SK-N-MC (cell line): ENCODE measurements around the gene EFNB2.

Experiments used
- DNase-seq: peaks from one replicate; pipeline ENCODE4 v3.0.0-alpha.2; 2011; ENCODE audit warnings: low read depth, low spot score
- H3K27ac ChIP-seq: fragments of 200-600 bp; sonication (generic); 2 replicates; pipeline ENCODE4 v1.5.1; 2016; ENCODE audit warnings: mixed run types
- H3K36me3 ChIP-seq: fragments of 200-600 bp; sonication (generic); 2 replicates; pipeline ENCODE4 v1.6.1; 2017; ENCODE audit warnings: antibody characterized with exemption, low read length, mixed read lengths; ENCODE audit not compliant: insufficient read depth
- H3K4me3 ChIP-seq: fragments of 200-600 bp; sonication (generic); 2 replicates; pipeline ENCODE4 v1.5.1; 2016
- H3K9ac ChIP-seq: fragments of 200-600 bp; sonication (generic); 2 replicates; pipeline ENCODE4 v1.8.0; 2017; ENCODE audit warnings: mixed run types, mixed read lengths; ENCODE audit not compliant: insufficient read length
- H3K9me3 ChIP-seq: fragments of 200-600 bp; sonication (generic); 2 replicates; pipeline ENCODE4 v1.6.1; 2017; ENCODE audit warnings: low read depth, mild to moderate bottlenecking, antibody characterized with exemption, low read length, moderate library complexity, mixed read lengths
- EZH2 ChIP-seq: fragments of 200-600 bp; sonication (generic); IDR thresholded peaks from one replicate; pipeline ENCODE4 v1.6.1; 2017; ENCODE audit warnings: antibody characterized with exemption
- FOXP2 ChIP-seq: optimal IDR thresholded peaks from 2 replicates; pipeline ENCODE3; 2011; ENCODE audit warnings: mild to moderate bottlenecking, moderate library complexity; ENCODE audit not compliant: insufficient read depth; ENCODE audit errors: extremely low read length, control extremely low read depth
- POLR2AphosphoS5 ChIP-seq: IDR thresholded peaks from 2 replicates; pipeline ENCODE4 v1.6.1; 2012; ENCODE audit warnings: mild to moderate bottlenecking, low read depth, low read length, borderline replicate concordance

EFNB2 gene

DNA sequence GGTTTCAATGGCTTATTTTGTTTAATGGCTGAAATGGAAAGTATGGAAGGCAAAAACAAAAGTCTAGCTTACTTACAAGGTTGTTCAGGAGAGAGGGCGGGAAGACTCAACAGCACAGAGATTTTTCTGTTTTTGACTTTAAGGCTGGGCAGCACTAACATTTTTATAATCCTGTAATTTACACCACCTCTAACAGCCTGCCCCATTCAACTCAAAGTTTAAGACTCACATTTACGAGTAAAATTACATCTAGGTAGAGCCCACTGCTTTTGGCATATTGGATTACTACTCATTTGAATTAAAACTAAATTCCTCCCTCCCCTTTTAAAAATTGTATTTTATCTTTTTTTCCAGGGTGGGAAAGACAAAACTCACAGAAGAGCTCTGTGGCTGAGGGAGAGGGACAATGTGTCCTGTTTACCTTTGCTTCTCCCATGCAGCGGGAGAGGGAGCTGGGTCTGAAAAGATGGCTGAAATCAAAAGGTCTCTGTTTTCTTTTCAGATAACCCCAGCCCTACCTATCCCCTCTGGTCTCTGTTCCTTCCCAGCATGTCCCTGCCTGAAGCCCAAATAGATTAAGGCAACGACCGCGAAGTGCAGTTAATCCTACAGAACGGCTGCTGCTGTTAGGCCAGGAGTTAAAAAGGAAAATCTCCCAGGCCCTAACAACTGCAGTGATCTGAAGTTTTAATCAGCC lies 6.6 kb downstream of the EFNB2 start:
- Histone ChIP-seq H3K9me3 (no peaks in the 10 kb centered on the region), H3K27ac (no peak overlapping the region), H3K4me3 (no peak overlapping the region), H3K36me3 (no peaks in the 10 kb centered on the region), H3K9ac (no peak overlapping the region)
- DNase-seq: no peak
- TF ChIP-seq POLR2AphosphoS5 (no peak), EZH2 (no peak), FOXP2 (no peak)

GRCh38 chr13:106527826-106528225 lies 7.6 kb downstream of the EFNB2 start:
- no peak for TF ChIP-seq FOXP2
- TF ChIP-seq POLR2AphosphoS5: no peak
- no peak for TF ChIP-seq EZH2

GRCh38 chr13:106527445-106527801 lies 8.0 kb downstream of the EFNB2 start:
- H3K9ac ChIP-seq: no peak overlapping the region
- no peak for TF ChIP-seq POLR2AphosphoS5
- no peak for TF ChIP-seq FOXP2
- no peak for TF ChIP-seq EZH2
- H3K4me3 ChIP-seq: no peak overlapping the region
- no peak overlapping the region for H3K27ac ChIP-seq
- no peaks in the 10 kb centered on the region for H3K36me3 ChIP-seq
- no peak for DNase-seq
- no peaks in the 10 kb centered on the region for H3K9me3 ChIP-seq

More at GRCh38 chr13:106527826-106528225, 7.6 kb downstream of the EFNB2 start:
- no peaks in the 10 kb centered on the region for H3K9me3 ChIP-seq
- no peak overlapping the region for H3K9ac ChIP-seq
- DNase-seq: no peak
- no peaks in the 10 kb centered on the region for H3K36me3 ChIP-seq
- H3K27ac ChIP-seq: no peak overlapping the region
- H3K4me3 ChIP-seq: no peak overlapping the region

GRCh38 chr13:106526738-106527444 lies 8.6 kb downstream of the EFNB2 start:
- TF ChIP-seq POLR2AphosphoS5 (no peak), EZH2 (no peak), FOXP2 (no peak)
- Histone ChIP-seq H3K4me3 (no peak overlapping the region), H3K9me3 (no peaks in the 10 kb centered on the region), H3K36me3 (no peaks in the 10 kb centered on the region), H3K9ac (no peak overlapping the region), H3K27ac (no peak overlapping the region)
- no peak for DNase-seq

DNA sequence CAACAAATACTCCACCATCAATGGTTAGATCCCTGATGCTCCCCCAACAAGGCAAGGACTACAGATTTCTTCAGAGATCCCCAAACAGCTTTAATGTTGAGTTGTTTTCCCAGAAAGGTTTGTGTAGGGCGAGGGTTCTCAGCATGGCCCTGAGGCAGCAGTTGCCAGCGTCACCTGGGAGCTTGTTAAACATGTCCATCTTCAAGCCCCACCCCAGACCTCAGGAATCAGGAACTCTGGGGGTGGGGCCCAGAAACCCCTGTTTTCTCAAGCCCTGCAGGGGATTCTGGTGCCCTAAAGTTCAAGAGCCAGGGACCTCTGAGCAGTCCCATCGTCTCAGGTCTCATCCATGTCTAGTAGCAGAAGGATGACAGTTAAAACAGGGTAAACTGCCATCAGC lies 9.6 kb downstream of the EFNB2 start:
- Histone ChIP-seq H3K36me3 (no peaks in the 10 kb centered on the region), H3K9me3 (no peaks in the 10 kb centered on the region), H3K4me3 (no peak overlapping the region), H3K9ac (no peak overlapping the region), H3K27ac (no peak overlapping the region)
- TF ChIP-seq FOXP2 (no peak), POLR2AphosphoS5 (no peak), EZH2 (no peak)
- no peak for DNase-seq

- Histone ChIP-seq H3K4me3 (no peak overlapping the region), H3K36me3 (no peaks in the 10 kb centered on the region), H3K9ac (no peak overlapping the region), H3K9me3 (no peaks in the 10 kb centered on the region), H3K27ac (no peak overlapping the region)
- no peak for DNase-seq
- TF ChIP-seq FOXP2 (no peak), POLR2AphosphoS5 (no peak), EZH2 (no peak)
These were observed 11.4 kb downstream of the EFNB2 start for GRCh38 chr13:106524108-106524507.

- Histone ChIP-seq H3K9me3 (no peaks in the 10 kb centered on the region), H3K27ac (no peak overlapping the region), H3K9ac (no peak overlapping the region), H3K4me3 (no peak overlapping the region), H3K36me3 (no peaks in the 10 kb centered on the region)
- DNase-seq: no peak
- TF ChIP-seq EZH2: no peak
- no peak for TF ChIP-seq POLR2AphosphoS5
- TF ChIP-seq FOXP2: no peak
These were observed 11.9 kb downstream of the EFNB2 start for GRCh38 chr13:106523576-106523975.

GRCh38 chr13:106522898-106523525 lies 12.4 kb downstream of the EFNB2 start:
- H3K9ac ChIP-seq: no peak overlapping the region
- no peak overlapping the region for H3K4me3 ChIP-seq
- no peaks in the 10 kb centered on the region for H3K36me3 ChIP-seq
- no peak overlapping the region for H3K27ac ChIP-seq
- no peaks in the 10 kb centered on the region for H3K9me3 ChIP-seq
- no peak for DNase-seq
- TF ChIP-seq POLR2AphosphoS5: no peak
- no peak for TF ChIP-seq FOXP2
- TF ChIP-seq EZH2: no peak
